KMS-11 (cell line): ENCODE measurements around the gene ST6GALNAC4.

Experiments
- H2AFZ ChIP-seq: fragments of 200-600 bp; sonication (generic); 2 replicates; pipeline ENCODE4 v1.6.1; 2016; ENCODE audit warnings: antibody characterized with exemption, mixed run types, low read depth
- H3K27ac ChIP-seq: fragments of 200-600 bp; sonication (generic); 2 replicates; pipeline ENCODE4 v1.6.1; 2016; ENCODE audit warnings: mild to moderate bottlenecking, mixed run types
- H3K27me3 ChIP-seq: fragments of 200-600 bp; sonication (generic); 2 replicates; pipeline ENCODE4 v1.6.1; 2017; ENCODE audit warnings: mild to moderate bottlenecking, low read depth, mixed run types, moderate library complexity; ENCODE audit not compliant: insufficient read depth
- H3K36me3 ChIP-seq: fragments of 200-600 bp; sonication (generic); 2 replicates; pipeline ENCODE4 v1.6.1; 2017; ENCODE audit warnings: mild to moderate bottlenecking, mixed run types; ENCODE audit not compliant: insufficient read depth
- H3K4me1 ChIP-seq: fragments of 200-600 bp; sonication (generic); 2 replicates; pipeline ENCODE4 v1.6.1; 2016; ENCODE audit warnings: mild to moderate bottlenecking, low read depth, mixed run types; ENCODE audit not compliant: poor library complexity, severe bottlenecking
- H3K4me2 ChIP-seq: fragments of 200-600 bp; sonication (generic); 2 replicates; pipeline ENCODE4 v1.7.0; 2016; ENCODE audit warnings: mild to moderate bottlenecking, mixed run types
- H3K4me3 ChIP-seq: fragments of 200-600 bp; sonication (generic); IDR thresholded peaks from 2 replicates; pipeline ENCODE4 v1.6.1; 2017; ENCODE audit warnings: low read depth, low read length, mixed read lengths; ENCODE audit not compliant: insufficient read depth
- H3K79me2 ChIP-seq: fragments of 200-600 bp; sonication (generic); 2 replicates; pipeline ENCODE4 v1.6.1; 2016; ENCODE audit warnings: low read depth, mixed run types; ENCODE audit not compliant: insufficient read depth
- H3K9ac ChIP-seq: fragments of 200-600 bp; sonication (generic); 2 replicates; pipeline ENCODE4 v1.6.1; 2016; ENCODE audit warnings: mild to moderate bottlenecking, mixed run types
- H4K20me1 ChIP-seq: fragments of 200-600 bp; sonication (generic); 2 replicates; pipeline ENCODE4 v1.6.1; 2016; ENCODE audit warnings: mild to moderate bottlenecking, mixed run types; ENCODE audit not compliant: insufficient read depth
- CTCF ChIP-seq: fragments of 200-600 bp; sonication (generic); conservative IDR thresholded peaks from 2 replicates; pipeline ENCODE4 v1.6.1; 2017; ENCODE audit warnings: low read depth, mild to moderate bottlenecking, antibody characterized with exemption, low read length, moderate library complexity, mixed read lengths

Gene ST6GALNAC4

DNA sequence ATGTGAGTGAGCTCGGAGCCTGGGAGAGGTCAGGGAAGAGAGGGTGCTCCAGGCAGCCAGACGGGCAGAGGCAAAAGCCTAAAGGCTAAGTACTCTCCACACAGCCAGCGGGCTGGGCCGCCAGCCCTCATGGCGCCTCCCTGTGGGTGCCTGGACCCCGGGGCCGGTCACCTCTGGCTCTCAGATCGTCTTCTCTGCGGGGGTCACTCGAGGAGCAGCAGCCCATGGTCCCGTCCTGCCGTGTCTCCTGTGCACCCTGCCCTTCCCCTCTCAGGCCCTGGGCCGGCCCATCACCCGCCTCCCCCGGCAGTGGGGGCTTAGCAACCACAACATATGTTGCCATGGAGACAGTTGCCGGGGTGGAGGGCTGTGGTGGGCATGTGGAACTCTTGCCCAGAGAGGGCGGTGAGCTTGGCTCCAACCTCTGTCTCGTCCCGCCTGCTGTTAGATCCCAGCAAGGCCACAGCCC is 43.6 kb downstream of the ST6GALNAC4 start:
- no peaks in the 10 kb centered on the region for H4K20me1 ChIP-seq
- no peak overlapping the region for H2AFZ ChIP-seq
- no peaks in the 10 kb centered on the region for H3K4me1 ChIP-seq
- H3K4me3 ChIP-seq = no peak overlapping the region
- no peak for TF ChIP-seq CTCF
- no peak overlapping the region for H3K4me2 ChIP-seq
- H3K27ac ChIP-seq = no peak overlapping the region
- no peaks in the 10 kb centered on the region for H3K36me3 ChIP-seq
- H3K79me2 ChIP-seq = no peaks in the 10 kb centered on the region
- no peaks in the 10 kb centered on the region for H3K27me3 ChIP-seq
- no peak overlapping the region for H3K9ac ChIP-seq

GRCh38 chr9:127872369-127873222 is 44.2 kb downstream of the ST6GALNAC4 start:
- no peak overlapping the region for H2AFZ ChIP-seq
- no peaks in the 10 kb centered on the region for H3K36me3 ChIP-seq
- H3K4me3 ChIP-seq = no peak overlapping the region
- H4K20me1 ChIP-seq = no peaks in the 10 kb centered on the region
- no peak overlapping the region for H3K4me2 ChIP-seq
- H3K27me3 ChIP-seq = no peaks in the 10 kb centered on the region
- H3K79me2 ChIP-seq = no peaks in the 10 kb centered on the region
- no peak for TF ChIP-seq CTCF
- no peak overlapping the region for H3K9ac ChIP-seq
- no peak overlapping the region for H3K27ac ChIP-seq
- no peaks in the 10 kb centered on the region for H3K4me1 ChIP-seq

- Histone ChIP-seq H3K4me3 (no peak overlapping the region), H3K27me3 (no peaks in the 10 kb centered on the region), H3K4me1 (no peaks in the 10 kb centered on the region)
Observed at GRCh38 chr9:127871531-127871930, 45.3 kb downstream of the ST6GALNAC4 start.

GRCh38 chr9:127870887-127871286 is 46.0 kb downstream of the ST6GALNAC4 start:
- H3K36me3 ChIP-seq = no peaks in the 10 kb centered on the region
- H3K4me1 ChIP-seq = no peaks in the 10 kb centered on the region
- no peaks in the 10 kb centered on the region for H3K27me3 ChIP-seq
- no peak overlapping the region for H2AFZ ChIP-seq
- H3K9ac ChIP-seq = no peak overlapping the region
- TF ChIP-seq CTCF = no peak
- no peak overlapping the region for H3K4me3 ChIP-seq
- H3K27ac ChIP-seq = no peak overlapping the region
- no peaks in the 10 kb centered on the region for H3K79me2 ChIP-seq
- no peak overlapping the region for H3K4me2 ChIP-seq
- no peaks in the 10 kb centered on the region for H4K20me1 ChIP-seq

More at GRCh38 chr9:127871531-127871930, 45.3 kb downstream of the ST6GALNAC4 start:
- Histone ChIP-seq H2AFZ (no peak overlapping the region), H3K79me2 (no peaks in the 10 kb centered on the region), H3K36me3 (no peaks in the 10 kb centered on the region), H3K4me2 (no peak overlapping the region), H3K27ac (no peak overlapping the region), H4K20me1 (no peaks in the 10 kb centered on the region), H3K9ac (no peak overlapping the region)
- TF ChIP-seq CTCF = no peak
